GM12801 (cell line): Measurements from ENCODE around the gene LRRTM1.

Experiments
- CTCF ChIP-seq: IDR thresholded peaks from one replicate; pipeline ENCODE4 v1.5.1; 2011; ENCODE audit warnings: control low read depth; ENCODE audit not compliant: insufficient read length; ENCODE audit errors: extremely low read depth

The LRRTM1 gene

GRCh38 chr2:80257450-80257849, 47.1 kb downstream of the LRRTM1 start:
- no peak for TF ChIP-seq CTCF

- no peak for TF ChIP-seq CTCF
These were observed 47.8 kb downstream of the LRRTM1 start for GRCh38 chr2:80256782-80257167.

- no peak for TF ChIP-seq CTCF
These were observed 48.4 kb downstream of the LRRTM1 start for GRCh38 chr2:80255918-80256781.

GRCh38 chr2:80252294-80252986, 52.1 kb downstream of the LRRTM1 start:
- no peak for TF ChIP-seq CTCF
